GM23248 (cell line): ENCODE measurements around the gene ZFP90. TPM values are rescaled to one million over a fixed set of nuclear protein-coding genes. Genes with fewer than 3 reads are reported as not detected.
A peak's percentile ranks its signal among the peaks of the same experiment; 100 is the strongest.

Experiments
- DNase-seq: peaks from one replicate; pipeline ENCODE4 v3.0.0-alpha.2; 2015
- H2AFZ ChIP-seq: fragments of 200-600 bp; sonication (generic); 2 replicates; pipeline ENCODE4 v1.6.1; 2016; ENCODE audit warnings: antibody characterized with exemption
- H3F3A ChIP-seq: fragments of 200-600 bp; sonication (generic); 2 replicates; pipeline ENCODE4 v1.6.1; 2016; ENCODE audit warnings: mild to moderate bottlenecking, antibody characterized with exemption, mixed run types; ENCODE audit not compliant: insufficient read depth
- H3K27ac ChIP-seq: fragments of 200-600 bp; sonication (generic); 2 replicates; pipeline ENCODE4 v1.5.1; 2016; ENCODE audit warnings: mild to moderate bottlenecking
- H3K27me3 ChIP-seq: fragments of 200-600 bp; sonication (generic); replicated peaks from 2 replicates; pipeline ENCODE4 v1.6.1; 2016; ENCODE audit warnings: mild to moderate bottlenecking; ENCODE audit not compliant: insufficient read depth
- H3K36me3 ChIP-seq: fragments of 200-600 bp; sonication (generic); 2 replicates; pipeline ENCODE4 v1.6.1; 2016; ENCODE audit warnings: low read depth, mild to moderate bottlenecking
- H3K4me1 ChIP-seq: fragments of 200-600 bp; sonication (generic); 2 replicates; pipeline ENCODE4 v1.6.1; 2016; ENCODE audit warnings: mild to moderate bottlenecking; ENCODE audit not compliant: insufficient read depth
- H3K4me2 ChIP-seq: fragments of 200-600 bp; sonication (generic); one replicate; pipeline ENCODE4 v1.6.1; 2016; ENCODE audit warnings: mild to moderate bottlenecking; ENCODE audit not compliant: unreplicated experiment
- H3K4me3 ChIP-seq: fragments of 200-600 bp; sonication (generic); 2 replicates; pipeline ENCODE4 v1.5.1; 2016; ENCODE audit warnings: mild to moderate bottlenecking
- H3K79me2 ChIP-seq: fragments of 200-600 bp; sonication (generic); 2 replicates; pipeline ENCODE4 v1.6.1; 2016; ENCODE audit warnings: mild to moderate bottlenecking; ENCODE audit not compliant: insufficient read depth
- H3K9ac ChIP-seq: fragments of 200-600 bp; sonication (generic); 2 replicates; pipeline ENCODE4 v1.6.1; 2016; ENCODE audit warnings: mild to moderate bottlenecking
- H3K9me2 ChIP-seq: fragments of 200-600 bp; sonication (generic); 2 replicates; pipeline ENCODE4 v1.6.1; 2016; ENCODE audit warnings: mixed run types, mild to moderate bottlenecking, moderate library complexity; ENCODE audit not compliant: insufficient read depth
- H3K9me3 ChIP-seq: fragments of 200-600 bp; sonication (generic); one replicate; pipeline ENCODE4 v1.6.1; 2017; ENCODE audit warnings: low read depth
- H4K20me1 ChIP-seq: fragments of 200-600 bp; sonication (generic); 2 replicates; pipeline ENCODE4 v1.6.0; 2016; ENCODE audit not compliant: insufficient read depth
- EZH2 ChIP-seq: fragments of 200-600 bp; sonication (generic); IDR thresholded peaks from 2 replicates; pipeline ENCODE4 v1.6.1; 2018; ENCODE audit warnings: antibody characterized with exemption, mild to moderate bottlenecking; ENCODE audit not compliant: insufficient read depth, poor library complexity, severe bottlenecking
- EZH2phosphoT487 ChIP-seq: fragments of 200-600 bp; sonication (generic); IDR thresholded peaks from 2 replicates; pipeline ENCODE4 v1.6.1; 2018; ENCODE audit warnings: antibody characterized with exemption, moderate library complexity, mild to moderate bottlenecking, low read depth; ENCODE audit not compliant: insufficient read depth
- WGBS, 2 experiments: methylation state at CpG; one replicate each; pipeline ENCODE4 v1.1.6; 2015 to 2017; ENCODE audit warnings: low lambda C conversion rate in 2 of 2, low coverage in 1 of 2; ENCODE audit errors: missing lambda C conversion rate in 2 of 2; 5-methylcytosine and 5-hydroxymethylcytosine counted together
- in situ Hi-C: fragments of 300-500 bp; cut with MboI; formaldehyde crosslinking; loops from 2 replicates; pipeline ENCODE4 v1.15.0; 2020
- polyA plus RNA-seq: library from polyadenylated mRNA; unstranded; fragments of >200 nt; fragmentation: Nextera tagmentation; extraction: Ambion mirVana; gene quantifications from 2 replicates; pipeline ENCODE4 v1.2.1, GENCODE V29; 2016
- total RNA-seq: library from RNA; depleted of rRNA; stranded (reverse); fragments of >200 nt; shearing (Covaris generic); gene quantifications from 2 replicates; pipeline ENCODE4 v1.2.3, GENCODE V29; 2014

The ZFP90 gene
- total and polyA plus RNA-seq, 2 experiments from 2014 or later, result 11.9 to 20.6 TPM

DNA sequence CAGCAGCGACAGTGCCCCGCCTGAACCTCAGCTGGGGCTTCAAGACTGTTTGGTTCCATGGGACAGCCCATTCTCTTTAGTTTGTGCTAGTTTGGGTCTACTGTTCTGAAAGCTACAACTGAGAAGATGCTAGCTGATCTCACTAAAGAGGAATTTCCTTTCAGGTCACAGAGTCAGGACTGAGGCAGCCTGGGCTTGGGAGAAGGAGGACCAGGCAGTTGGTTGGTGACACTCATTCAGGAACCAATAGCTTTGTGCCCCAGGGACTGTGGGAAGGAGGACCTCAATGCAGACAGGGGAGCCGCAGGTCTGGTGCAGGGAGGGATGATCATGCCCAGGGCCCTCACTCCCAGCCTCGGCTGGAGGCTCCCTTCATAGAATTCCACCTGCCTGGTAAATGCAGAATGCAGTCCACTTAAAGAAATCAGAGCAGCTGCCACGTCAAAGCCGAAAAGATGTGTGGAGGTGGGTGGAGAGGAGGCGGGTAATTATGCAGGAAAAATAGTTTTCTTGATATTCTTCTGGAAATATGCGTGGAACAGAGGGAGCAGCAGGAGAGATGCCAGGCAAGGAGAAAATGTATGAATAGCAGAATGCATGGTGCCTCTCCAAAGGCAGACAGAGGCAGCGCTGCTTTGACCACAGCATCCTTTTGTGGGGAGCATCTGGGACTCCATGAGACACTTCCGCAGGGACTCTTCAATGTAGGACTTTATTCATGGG is 32.6 kb upstream of the ZFP90 start:
- WGBS, 2 experiments, result 56 to 58% methylated on average over 10 of the region's 10 CpGs
- in situ Hi-C loops, result loop anchor here (10.0 kb wide), 1 partner anchor 112 kb away; no protein-coding TSS in a partner anchor
- no peaks in the 10 kb centered on the region for H3K9me3 ChIP-seq
- H3K27ac ChIP-seq, result no peak overlapping the region
- H3K4me1 ChIP-seq, result peaks cover 6% of the 10 kb centered on the region; the same call in 1 of the 2 replicates
- no peaks in the 10 kb centered on the region for H3K36me3 ChIP-seq
- no peaks in the 10 kb centered on the region for H3K79me2 ChIP-seq
- H3K27me3 ChIP-seq, result no peaks in the 10 kb centered on the region; the same call in 1 of the 2 replicates
- DNase-seq, result peak; percentile 57
- H3K9me2 ChIP-seq, result no peaks in the 10 kb centered on the region
- no peak overlapping the region for H3K9ac ChIP-seq
- H2AFZ ChIP-seq, result no peak overlapping the region
- H3F3A ChIP-seq, result no peaks in the 10 kb centered on the region
- no peaks in the 10 kb centered on the region for H4K20me1 ChIP-seq
- TF ChIP-seq EZH2phosphoT487 (no peak), EZH2 (no peak)
- H3K4me3 ChIP-seq, result no peak overlapping the region
- no peak overlapping the region for H3K4me2 ChIP-seq

DNA sequence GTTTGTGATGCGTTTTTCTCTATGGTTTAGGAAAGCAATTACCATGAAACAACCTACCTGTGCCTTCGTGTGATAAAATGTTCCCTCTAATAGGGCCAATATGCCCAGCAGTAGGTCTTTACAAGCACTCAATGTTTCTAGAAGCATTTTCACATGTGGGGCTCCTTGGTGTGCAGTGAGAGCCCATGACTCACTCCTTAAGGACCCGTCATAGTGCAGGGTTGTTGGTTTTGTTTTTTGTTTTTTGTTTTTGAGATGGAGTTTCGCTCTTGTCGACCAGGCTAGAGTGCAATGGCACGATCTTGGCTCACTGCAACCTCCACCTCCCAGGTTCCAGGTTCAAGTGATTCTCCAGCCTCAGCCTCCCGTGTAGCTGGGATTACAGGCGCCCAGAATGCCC is 31.1 kb upstream of the ZFP90 start:
- no peaks in the 10 kb centered on the region for H3K36me3 ChIP-seq
- H3K4me3 ChIP-seq, result no peak overlapping the region
- no peak overlapping the region for H3K9ac ChIP-seq
- H3F3A ChIP-seq, result no peaks in the 10 kb centered on the region
- no peak overlapping the region for H3K4me2 ChIP-seq
- TF ChIP-seq EZH2 (no peak), EZH2phosphoT487 (no peak)
- no peaks in the 10 kb centered on the region for H3K9me2 ChIP-seq
- H3K4me1 ChIP-seq, result peaks cover 6% of the 10 kb centered on the region; the same call in 1 of the 2 replicates
- WGBS, 2 experiments, result 70 to 72% methylated on average over 8 of the region's 8 CpGs
- no peaks in the 10 kb centered on the region for H3K9me3 ChIP-seq
- no peaks in the 10 kb centered on the region for H3K79me2 ChIP-seq
- H4K20me1 ChIP-seq, result no peaks in the 10 kb centered on the region
- DNase-seq, result peak; percentile 24
- no peaks in the 10 kb centered on the region for H3K27me3 ChIP-seq
- H3K27ac ChIP-seq, result no peak overlapping the region
- in situ Hi-C loops, result loop anchor here (10.0 kb wide), 1 partner anchor 113 kb away; no protein-coding TSS in a partner anchor
- H2AFZ ChIP-seq, result no peak overlapping the region

DNA sequence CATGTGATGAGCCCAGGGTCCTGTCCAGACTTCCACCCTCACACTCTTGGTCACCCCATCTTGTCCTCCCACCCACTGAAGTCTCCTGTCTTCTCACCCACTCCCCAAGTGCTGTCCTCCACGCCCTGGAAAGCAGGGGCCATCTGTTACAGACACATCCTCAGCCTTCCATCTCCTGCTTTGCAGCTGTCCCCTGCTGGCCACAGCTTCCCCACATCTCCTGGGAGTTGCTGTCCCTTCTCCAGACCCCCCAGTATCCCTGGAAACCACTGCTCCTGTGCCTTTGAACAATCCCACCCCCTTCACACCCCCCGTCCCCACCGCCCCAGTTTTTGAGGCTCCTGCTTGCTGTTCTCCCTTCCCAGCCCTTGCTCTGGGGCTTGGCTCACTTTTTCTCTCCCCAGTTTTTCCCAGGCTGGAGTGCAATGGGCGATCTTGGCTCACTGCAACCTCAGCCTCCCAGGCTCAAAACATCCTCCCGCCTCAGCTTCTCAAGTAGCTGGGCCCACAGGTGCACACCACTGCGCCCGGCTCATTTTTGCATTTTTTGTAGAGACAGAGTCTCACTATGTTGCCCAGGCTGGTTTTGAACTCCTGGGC is 30.4 kb upstream of the ZFP90 start:
- Histone ChIP-seq H3K9me2 (no peaks in the 10 kb centered on the region), H3K27me3 (no peaks in the 10 kb centered on the region), H3K36me3 (no peaks in the 10 kb centered on the region), H4K20me1 (no peaks in the 10 kb centered on the region), H3K4me1 (peaks cover 6% of the 10 kb centered on the region; the same call in 1 of the 2 replicates), H3K9me3 (no peaks in the 10 kb centered on the region), H3K27ac (no peak overlapping the region), H3F3A (no peaks in the 10 kb centered on the region), H3K79me2 (no peaks in the 10 kb centered on the region), H3K4me2 (no peak overlapping the region), H3K4me3 (no peak overlapping the region), H3K9ac (no peak overlapping the region), H2AFZ (no peak overlapping the region)
- in situ Hi-C loops, result loop anchor here (10.0 kb wide), 1 partner anchor 114 kb away; no protein-coding TSS in a partner anchor
- 82 to 87% methylated on average over 7 of the region's 7 CpGs for WGBS, 2 experiments
- no peak for DNase-seq
- TF ChIP-seq EZH2phosphoT487 (no peak), EZH2 (no peak)

DNA sequence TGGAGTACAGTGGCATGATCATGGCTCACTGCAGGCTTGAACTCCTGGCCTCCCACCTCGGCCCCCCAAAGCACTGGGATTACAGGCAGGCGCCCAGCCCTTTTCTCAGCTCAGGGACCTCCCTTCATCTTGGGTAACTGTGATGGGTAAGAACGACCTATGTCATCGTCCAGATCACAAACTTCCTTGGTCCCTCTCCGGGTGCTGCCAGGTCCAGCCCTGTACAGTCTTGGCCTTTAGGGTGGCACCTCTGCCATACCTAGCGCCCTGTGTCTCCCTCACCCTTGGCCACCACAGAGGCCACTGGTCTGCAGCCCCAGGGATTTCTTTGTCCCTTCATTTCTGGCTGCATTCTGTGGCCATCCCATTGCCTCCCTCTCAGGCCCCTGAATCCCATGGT is 29.7 kb upstream of the ZFP90 start:
- no peaks in the 10 kb centered on the region for H4K20me1 ChIP-seq
- H3K36me3 ChIP-seq, result no peaks in the 10 kb centered on the region
- H3K9me2 ChIP-seq, result no peaks in the 10 kb centered on the region
- H3F3A ChIP-seq, result no peaks in the 10 kb centered on the region
- no peaks in the 10 kb centered on the region for H3K79me2 ChIP-seq
- TF ChIP-seq EZH2phosphoT487 (no peak), EZH2 (no peak)
- H3K9ac ChIP-seq, result no peak overlapping the region
- no peak overlapping the region for H3K27ac ChIP-seq
- in situ Hi-C loops, result loop anchor here (10.0 kb wide), 1 partner anchor 115 kb away; no protein-coding TSS in a partner anchor
- 87 to 92% methylated on average over 4 to 6 of the region's 6 CpGs for WGBS, 2 experiments
- H3K4me2 ChIP-seq, result no peak overlapping the region
- H3K9me3 ChIP-seq, result no peaks in the 10 kb centered on the region
- H3K4me3 ChIP-seq, result no peak overlapping the region
- H2AFZ ChIP-seq, result no peak overlapping the region
- H3K4me1 ChIP-seq, result peaks cover 6% of the 10 kb centered on the region; the same call in 1 of the 2 replicates
- no peak for DNase-seq
- H3K27me3 ChIP-seq, result no peaks in the 10 kb centered on the region
